Peyer's patch (tissue), 4 donors: ENCODE data around the gene PLEKHA7.

Experiments
- POLR2A ChIP-seq, 2 donors: fragments of 450-650 bp; IDR thresholded peaks; one replicate each; pipeline ENCODE4 v1.5.1; 2017; ENCODE audit warnings: antibody characterized with exemption in 2 of 2, mild to moderate bottlenecking in 2 of 2, moderate library complexity in 2 of 2
- TF ChIP-seq, protein P1 (sequence below), 6 experiments: fragments of 450-650 bp in 4 of 6; fragments of 200-600 bp in 2 of 6; sonication (generic) in 1 of 6; IDR thresholded peaks; one replicate each; pipeline ENCODE4 v1.5.1; 2017 to 2019; ENCODE audit warnings: antibody characterized with exemption in 6 of 6, mild to moderate bottlenecking in 3 of 6, moderate library complexity in 1 of 6

DNA sequence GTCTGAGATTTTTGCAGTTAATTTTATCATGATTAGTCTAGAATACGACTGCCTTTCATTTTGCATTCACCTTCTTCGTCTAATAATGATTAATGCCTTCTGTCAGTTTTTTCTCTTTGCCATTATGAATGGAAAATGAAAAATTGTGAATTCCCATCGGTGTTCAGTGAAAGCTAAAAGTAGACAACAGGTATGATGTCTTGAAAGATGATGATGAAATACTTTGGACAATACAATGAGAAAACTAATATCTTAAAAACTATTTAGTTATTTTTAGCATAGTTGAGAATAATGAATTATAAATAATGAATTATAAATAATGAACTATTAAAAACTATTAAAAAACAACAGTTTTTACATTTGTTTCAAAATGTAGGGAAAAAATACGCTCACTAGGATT is 270.7 kb downstream of the PLEKHA7 start:
- TF ChIP-seq, protein P1, sequence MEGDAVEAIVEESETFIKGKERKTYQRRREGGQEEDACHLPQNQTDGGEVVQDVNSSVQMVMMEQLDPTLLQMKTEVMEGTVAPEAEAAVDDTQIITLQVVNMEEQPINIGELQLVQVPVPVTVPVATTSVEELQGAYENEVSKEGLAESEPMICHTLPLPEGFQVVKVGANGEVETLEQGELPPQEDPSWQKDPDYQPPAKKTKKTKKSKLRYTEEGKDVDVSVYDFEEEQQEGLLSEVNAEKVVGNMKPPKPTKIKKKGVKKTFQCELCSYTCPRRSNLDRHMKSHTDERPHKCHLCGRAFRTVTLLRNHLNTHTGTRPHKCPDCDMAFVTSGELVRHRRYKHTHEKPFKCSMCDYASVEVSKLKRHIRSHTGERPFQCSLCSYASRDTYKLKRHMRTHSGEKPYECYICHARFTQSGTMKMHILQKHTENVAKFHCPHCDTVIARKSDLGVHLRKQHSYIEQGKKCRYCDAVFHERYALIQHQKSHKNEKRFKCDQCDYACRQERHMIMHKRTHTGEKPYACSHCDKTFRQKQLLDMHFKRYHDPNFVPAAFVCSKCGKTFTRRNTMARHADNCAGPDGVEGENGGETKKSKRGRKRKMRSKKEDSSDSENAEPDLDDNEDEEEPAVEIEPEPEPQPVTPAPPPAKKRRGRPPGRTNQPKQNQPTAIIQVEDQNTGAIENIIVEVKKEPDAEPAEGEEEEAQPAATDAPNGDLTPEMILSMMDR (IDR thresholded peaks at IDR 0.05): no peak
- no peak for TF ChIP-seq POLR2A (IDR thresholded peaks at IDR 0.05)
